ENCODE results near the gene DOCK3.

Gene DOCK3

DNA sequence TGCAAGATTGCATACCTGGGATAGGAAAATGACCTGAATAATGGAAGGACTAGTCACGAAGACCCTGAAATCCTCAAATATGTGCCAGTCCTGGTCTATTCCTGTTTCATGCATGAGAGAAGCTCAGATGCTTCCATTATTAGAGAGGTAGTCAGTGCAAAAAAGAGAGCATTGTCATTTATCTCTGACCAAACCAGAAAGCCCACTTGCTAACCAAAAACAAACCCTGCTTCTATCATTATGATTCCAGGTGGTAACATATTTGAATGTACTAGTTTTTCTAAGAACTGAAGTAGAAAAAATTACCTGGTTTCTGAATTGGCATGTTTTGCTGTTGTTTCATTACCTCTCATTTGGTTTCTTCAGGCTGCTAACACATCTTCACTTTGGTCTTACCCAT is 549.6 kb downstream of the DOCK3 start:
- no peak for TF ChIP-seq EZH2 (optimal IDR thresholded peaks at IDR 0.05; ENCODE audit: low read depth, low read length)
- TF ChIP-seq, protein P1, sequence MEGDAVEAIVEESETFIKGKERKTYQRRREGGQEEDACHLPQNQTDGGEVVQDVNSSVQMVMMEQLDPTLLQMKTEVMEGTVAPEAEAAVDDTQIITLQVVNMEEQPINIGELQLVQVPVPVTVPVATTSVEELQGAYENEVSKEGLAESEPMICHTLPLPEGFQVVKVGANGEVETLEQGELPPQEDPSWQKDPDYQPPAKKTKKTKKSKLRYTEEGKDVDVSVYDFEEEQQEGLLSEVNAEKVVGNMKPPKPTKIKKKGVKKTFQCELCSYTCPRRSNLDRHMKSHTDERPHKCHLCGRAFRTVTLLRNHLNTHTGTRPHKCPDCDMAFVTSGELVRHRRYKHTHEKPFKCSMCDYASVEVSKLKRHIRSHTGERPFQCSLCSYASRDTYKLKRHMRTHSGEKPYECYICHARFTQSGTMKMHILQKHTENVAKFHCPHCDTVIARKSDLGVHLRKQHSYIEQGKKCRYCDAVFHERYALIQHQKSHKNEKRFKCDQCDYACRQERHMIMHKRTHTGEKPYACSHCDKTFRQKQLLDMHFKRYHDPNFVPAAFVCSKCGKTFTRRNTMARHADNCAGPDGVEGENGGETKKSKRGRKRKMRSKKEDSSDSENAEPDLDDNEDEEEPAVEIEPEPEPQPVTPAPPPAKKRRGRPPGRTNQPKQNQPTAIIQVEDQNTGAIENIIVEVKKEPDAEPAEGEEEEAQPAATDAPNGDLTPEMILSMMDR (IDR thresholded peaks at IDR 0.05; ENCODE audit: low read length), result no peak
- Histone ChIP-seq H3K36me3 (replicated peaks; ENCODE audit: insufficient read depth, low read length) (no peaks in the 10 kb centered on the region), H3K4me3 (ENCODE audit: low read length) (no peak overlapping the region), H2AFZ (ENCODE audit: low read length) (no peak overlapping the region), H4K20me1 (ENCODE audit: insufficient read depth, low read length) (no peaks in the 10 kb centered on the region), H3K79me2 (ENCODE audit: low read length) (no peaks in the 10 kb centered on the region), H3F3A (ENCODE audit: insufficient read depth, low read length) (no peaks in the 10 kb centered on the region), H3K27me3 (replicated peaks; ENCODE audit: insufficient read depth, low read length) (no peaks in the 10 kb centered on the region), H3K9me3 (replicated peaks; ENCODE audit: insufficient read depth, low read length) (no peaks in the 10 kb centered on the region), H3K9ac (ENCODE audit: low read length) (no peak overlapping the region), H3K9me2 (replicated peaks; ENCODE audit: insufficient read depth, low read length) (no peaks in the 10 kb centered on the region), H3K27ac (ENCODE audit: low read length) (no peak overlapping the region), H3K4me1 (ENCODE audit: low read length) (peaks cover 11% of the 10 kb centered on the region), H3K4me2 (ENCODE audit: low read depth, low read length) (no peak overlapping the region)
- no peak for DNase-seq

DNA sequence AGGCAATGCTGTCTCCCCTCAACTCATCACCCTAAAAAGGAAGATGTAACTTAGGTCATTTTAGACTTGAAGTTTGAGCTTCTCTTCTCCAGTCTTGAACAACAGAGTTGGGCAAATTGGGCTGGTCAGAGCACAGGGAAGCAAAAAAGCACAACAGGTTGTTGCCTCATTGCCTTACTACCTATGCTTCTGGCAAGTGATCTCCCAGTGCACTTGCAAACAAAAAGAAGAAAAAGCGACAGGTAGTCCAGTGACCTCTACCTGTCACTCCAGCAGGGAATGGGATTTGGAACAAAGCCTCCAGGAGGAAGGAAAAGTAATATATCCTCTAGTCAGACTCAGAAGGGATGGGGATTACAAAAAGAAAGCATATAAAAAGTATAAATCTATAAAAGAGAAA is 550.1 kb downstream of the DOCK3 start:
- H3K27me3 ChIP-seq (replicated peaks; ENCODE audit: insufficient read depth, low read length), result no peaks in the 10 kb centered on the region
- no peak overlapping the region for H3K4me2 ChIP-seq (ENCODE audit: low read depth, low read length)
- no peaks in the 10 kb centered on the region for H4K20me1 ChIP-seq (ENCODE audit: insufficient read depth, low read length)
- no peak overlapping the region for H3K4me3 ChIP-seq (ENCODE audit: low read length)
- no peaks in the 10 kb centered on the region for H3F3A ChIP-seq (ENCODE audit: insufficient read depth, low read length)
- no peaks in the 10 kb centered on the region for H3K9me3 ChIP-seq (replicated peaks; ENCODE audit: insufficient read depth, low read length)
- H3K9me2 ChIP-seq (replicated peaks; ENCODE audit: insufficient read depth, low read length), result no peaks in the 10 kb centered on the region
- H3K4me1 ChIP-seq (ENCODE audit: low read length), result peaks cover 11% of the 10 kb centered on the region
- no peaks in the 10 kb centered on the region for H3K79me2 ChIP-seq (ENCODE audit: low read length)
- no peak overlapping the region for H2AFZ ChIP-seq (ENCODE audit: low read length)
- TF ChIP-seq, protein P1 (IDR thresholded peaks at IDR 0.05; ENCODE audit: low read length), result no peak
- TF ChIP-seq EZH2phosphoT487 (IDR thresholded peaks at IDR 0.05; ENCODE audit: low read length) (no peak), EZH2 (optimal IDR thresholded peaks at IDR 0.05; ENCODE audit: low read depth, low read length) (no peak)
- no peaks in the 10 kb centered on the region for H3K36me3 ChIP-seq (replicated peaks; ENCODE audit: insufficient read depth, low read length)
- no peak overlapping the region for H3K9ac ChIP-seq (ENCODE audit: low read length)
- no peak for DNase-seq
- no peak overlapping the region for H3K27ac ChIP-seq (ENCODE audit: low read length)

DNA sequence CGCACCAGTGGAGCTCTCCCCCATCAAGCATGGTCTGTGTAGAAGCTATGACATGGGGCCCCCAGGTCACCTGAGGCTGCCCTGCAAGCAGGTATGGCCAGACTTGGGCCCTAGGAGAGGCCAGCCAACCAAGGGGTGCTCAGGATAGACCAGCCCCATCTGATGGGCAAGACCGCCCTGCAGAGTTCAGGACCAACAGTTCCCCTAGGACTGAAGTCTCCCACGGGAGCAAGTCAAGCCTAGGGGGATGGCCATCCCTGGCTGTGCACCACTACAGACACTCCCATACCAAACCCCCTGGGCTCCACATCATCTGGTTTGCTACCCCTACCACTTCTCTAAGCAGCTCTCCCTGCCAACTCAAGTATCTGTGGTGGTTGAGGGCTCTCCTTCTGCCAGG is 568.2 kb downstream of the DOCK3 start:
- no peak overlapping the region for H2AFZ ChIP-seq (ENCODE audit: low read length)
- no peaks in the 10 kb centered on the region for H3K27me3 ChIP-seq (replicated peaks; ENCODE audit: insufficient read depth, low read length)
- no peaks in the 10 kb centered on the region for H3K9me2 ChIP-seq (replicated peaks; ENCODE audit: insufficient read depth, low read length)
- H3K4me3 ChIP-seq (ENCODE audit: low read length), result no peak overlapping the region
- TF ChIP-seq, protein P1 (IDR thresholded peaks at IDR 0.05; ENCODE audit: low read length), result no peak
- TF ChIP-seq EZH2phosphoT487 (IDR thresholded peaks at IDR 0.05; ENCODE audit: low read length), result no peak
- TF ChIP-seq EZH2 (optimal IDR thresholded peaks at IDR 0.05; ENCODE audit: low read depth, low read length), result no peak
- DNase-seq, result no peak
- H4K20me1 ChIP-seq (ENCODE audit: insufficient read depth, low read length), result no peaks in the 10 kb centered on the region
- H3K9me3 ChIP-seq (replicated peaks; ENCODE audit: insufficient read depth, low read length), result no peaks in the 10 kb centered on the region
- H3F3A ChIP-seq (ENCODE audit: insufficient read depth, low read length), result no peaks in the 10 kb centered on the region
- H3K4me2 ChIP-seq (ENCODE audit: low read depth, low read length), result no peak overlapping the region
- no peaks in the 10 kb centered on the region for H3K79me2 ChIP-seq (ENCODE audit: low read length)
- no peaks in the 10 kb centered on the region for H3K4me1 ChIP-seq (ENCODE audit: low read length)
- H3K27ac ChIP-seq (ENCODE audit: low read length), result no peak overlapping the region
- no peak overlapping the region for H3K9ac ChIP-seq (ENCODE audit: low read length)
- no peaks in the 10 kb centered on the region for H3K36me3 ChIP-seq (replicated peaks; ENCODE audit: insufficient read depth, low read length)
